ENCODE data around the gene SLC10A7. TPM values are rescaled to one million over a fixed set of nuclear protein-coding genes. Genes with fewer than 3 reads are reported as not detected.

Gene SLC10A7
- total and polyA plus RNA-seq, 8 donors, result 1.8 to 36.0 (median 10.4) TPM

DNA sequence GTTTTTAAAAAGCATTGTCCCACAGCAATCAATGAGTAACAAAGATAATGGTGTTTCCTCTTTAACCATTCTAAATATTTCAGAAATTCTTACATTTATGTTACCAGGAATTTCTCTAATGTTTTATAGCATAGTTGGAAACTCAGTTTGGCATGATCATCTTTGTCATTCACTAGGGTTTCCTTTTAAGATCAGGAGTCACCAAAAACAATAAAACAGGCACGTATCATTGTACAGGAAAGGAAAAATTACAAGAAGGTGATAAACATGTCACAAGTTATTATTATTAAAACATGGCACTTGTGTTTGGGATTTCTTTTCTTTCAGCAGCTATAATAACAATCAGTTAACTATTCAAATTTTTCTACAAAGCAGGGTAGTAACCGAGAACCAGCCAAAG lies 84.0 kb downstream of the SLC10A7 start:
- Histone ChIP-seq H3K36me3 (no peaks in the 10 kb centered on the region), H3K4me1 (peaks cover 0 to 9% (median 0%) of the 10 kb centered on the region in 4 donors), H3K27me3 (no peaks in the 10 kb centered on the region), H3K4me3 (no peak overlapping the region), H3K27ac (no peak overlapping the region), H3K9me3 (no peaks in the 10 kb centered on the region)
- TF ChIP-seq EP300 (IDR thresholded peaks at IDR 0.05), result no peak
- TF ChIP-seq, protein P1, sequence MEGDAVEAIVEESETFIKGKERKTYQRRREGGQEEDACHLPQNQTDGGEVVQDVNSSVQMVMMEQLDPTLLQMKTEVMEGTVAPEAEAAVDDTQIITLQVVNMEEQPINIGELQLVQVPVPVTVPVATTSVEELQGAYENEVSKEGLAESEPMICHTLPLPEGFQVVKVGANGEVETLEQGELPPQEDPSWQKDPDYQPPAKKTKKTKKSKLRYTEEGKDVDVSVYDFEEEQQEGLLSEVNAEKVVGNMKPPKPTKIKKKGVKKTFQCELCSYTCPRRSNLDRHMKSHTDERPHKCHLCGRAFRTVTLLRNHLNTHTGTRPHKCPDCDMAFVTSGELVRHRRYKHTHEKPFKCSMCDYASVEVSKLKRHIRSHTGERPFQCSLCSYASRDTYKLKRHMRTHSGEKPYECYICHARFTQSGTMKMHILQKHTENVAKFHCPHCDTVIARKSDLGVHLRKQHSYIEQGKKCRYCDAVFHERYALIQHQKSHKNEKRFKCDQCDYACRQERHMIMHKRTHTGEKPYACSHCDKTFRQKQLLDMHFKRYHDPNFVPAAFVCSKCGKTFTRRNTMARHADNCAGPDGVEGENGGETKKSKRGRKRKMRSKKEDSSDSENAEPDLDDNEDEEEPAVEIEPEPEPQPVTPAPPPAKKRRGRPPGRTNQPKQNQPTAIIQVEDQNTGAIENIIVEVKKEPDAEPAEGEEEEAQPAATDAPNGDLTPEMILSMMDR (IDR thresholded peaks at IDR 0.05), result no peak
- no peak for TF ChIP-seq POLR2AphosphoS5 (IDR thresholded peaks at IDR 0.05)
- no peak for TF ChIP-seq POLR2A (IDR thresholded peaks at IDR 0.05)
- DNase-seq, result no peak
- 75 to 92% (median 82%) methylated on average over 2 of the region's 2 CpGs for WGBS, 5 donors
- intact Hi-C loops (cut with DNase I; ENCODE audit: low total_unique reads), result no loop called here

DNA sequence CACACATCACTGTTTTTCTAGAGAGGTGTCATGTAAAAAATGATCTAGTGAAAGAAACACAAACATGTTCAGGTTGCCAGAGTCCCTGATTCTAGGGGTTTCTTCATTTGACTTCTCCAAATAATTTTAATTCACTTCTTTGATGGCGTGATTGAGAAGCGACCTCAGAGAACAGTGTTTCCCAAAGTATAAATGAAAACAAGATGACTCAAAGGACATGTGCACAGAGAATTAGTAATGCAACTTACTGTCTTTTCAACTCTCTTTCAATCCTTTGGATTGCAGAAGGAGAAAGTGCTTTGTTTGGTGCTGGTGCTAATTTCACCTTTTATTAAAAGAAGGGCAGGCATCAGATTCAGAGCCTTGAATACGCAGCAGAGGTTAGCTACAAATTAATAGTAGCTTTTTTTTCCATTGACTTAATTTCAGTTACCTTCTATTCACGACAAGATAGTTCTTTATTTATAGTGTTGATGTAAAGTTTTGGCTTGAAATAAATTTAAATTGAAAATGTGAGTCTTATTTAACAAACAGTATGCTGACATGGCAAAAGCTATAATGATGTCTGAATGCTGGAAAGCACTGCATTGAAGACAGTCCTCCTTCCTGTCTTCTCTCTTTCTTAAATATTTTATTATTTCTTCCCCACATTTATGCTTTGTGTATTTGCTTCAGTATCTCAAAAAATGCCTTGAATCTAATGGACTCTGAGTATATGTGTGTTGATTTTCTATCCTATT lies 85.1 kb downstream of the SLC10A7 start:
- no peak overlapping the region for H3K27ac ChIP-seq
- no peaks in the 10 kb centered on the region for H3K9me3 ChIP-seq
- DNase-seq, result no peak
- H3K4me3 ChIP-seq, result no peak overlapping the region
- no peaks in the 10 kb centered on the region for H3K36me3 ChIP-seq
- 89 to 95% (median 93%) methylated on average over 4 of the region's 4 CpGs for WGBS, 5 donors
- peaks cover 0 to 9% (median 0%) of the 10 kb centered on the region in 4 donors for H3K4me1 ChIP-seq
- no peaks in the 10 kb centered on the region for H3K27me3 ChIP-seq
- intact Hi-C loops (cut with DNase I; ENCODE audit: low total_unique reads), result no loop called here
- no peak for TF ChIP-seq POLR2AphosphoS5 (IDR thresholded peaks at IDR 0.05)
- no peak for TF ChIP-seq POLR2A (IDR thresholded peaks at IDR 0.05)

DNA sequence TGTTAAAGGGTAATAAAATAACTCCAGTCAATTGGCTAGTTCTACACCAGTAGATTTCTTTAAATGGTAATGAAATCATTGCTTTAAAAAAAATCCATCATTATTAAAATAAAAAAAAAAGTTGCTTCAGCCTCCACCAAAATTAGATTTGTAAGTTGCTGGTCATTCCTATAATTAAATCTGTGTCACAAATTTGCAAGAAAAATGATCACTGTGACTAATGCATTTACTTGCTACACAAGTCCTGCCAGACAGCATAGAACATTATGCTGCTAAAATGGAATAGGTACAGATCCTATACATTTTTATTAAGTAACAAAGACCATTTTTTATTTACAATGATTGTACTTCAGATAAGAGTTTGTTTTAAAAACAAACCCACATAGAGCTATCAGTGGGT lies 85.8 kb downstream of the SLC10A7 start:
- intact Hi-C loops (cut with DNase I; ENCODE audit: low total_unique reads), result no loop called here
- TF ChIP-seq EP300 (IDR thresholded peaks at IDR 0.05) (no peak), POLR2AphosphoS5 (IDR thresholded peaks at IDR 0.05) (no peak), POLR2A (IDR thresholded peaks at IDR 0.05) (no peak)
- TF ChIP-seq, protein P1 (IDR thresholded peaks at IDR 0.05), result no peak
- H3K27ac ChIP-seq, result no peak overlapping the region

DNA sequence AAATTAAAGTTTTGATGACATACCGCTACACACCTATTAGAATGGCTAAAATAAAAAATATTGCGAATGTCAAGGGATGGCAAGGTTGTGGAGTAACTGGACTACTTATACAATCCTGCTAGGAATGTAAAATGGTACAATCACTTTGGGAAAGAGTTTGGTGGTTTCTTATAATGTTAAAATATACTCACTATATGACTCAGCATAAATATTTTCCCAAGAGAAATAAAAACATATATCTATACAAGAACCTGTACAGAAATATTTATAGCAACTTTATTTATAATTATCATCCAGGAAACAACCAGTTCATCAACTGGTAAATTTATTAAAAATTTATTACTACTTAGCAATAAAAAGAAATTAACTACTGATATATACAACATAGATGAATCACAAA lies 89.7 kb downstream of the SLC10A7 start:
- Histone ChIP-seq H3K4me1 (no peaks in the 10 kb centered on the region), H3K9me3 (no peaks in the 10 kb centered on the region), H3K36me3 (no peaks in the 10 kb centered on the region), H3K27me3 (no peaks in the 10 kb centered on the region), H3K4me3 (no peak overlapping the region), H3K27ac (no peak overlapping the region)
- TF ChIP-seq POLR2AphosphoS5 (IDR thresholded peaks at IDR 0.05), result no peak
- TF ChIP-seq POLR2A (IDR thresholded peaks at IDR 0.05), result no peak
- no peak for TF ChIP-seq EP300 (IDR thresholded peaks at IDR 0.05)
- TF ChIP-seq, protein P1 (IDR thresholded peaks at IDR 0.05), result no peak
- intact Hi-C loops (cut with DNase I; ENCODE audit: low total_unique reads), result no loop called here
- 96 to 99% (median 96%) methylated on average over 2 of the region's 2 CpGs for WGBS, 5 donors
- no peak for DNase-seq

More for the DNA sequence above, 85.8 kb downstream of the SLC10A7 start:
- H3K27me3 ChIP-seq, result no peaks in the 10 kb centered on the region
- no peaks in the 10 kb centered on the region for H3K9me3 ChIP-seq
- peaks cover 0 to 9% (median 0%) of the 10 kb centered on the region in 4 donors for H3K4me1 ChIP-seq
- no peak for DNase-seq
- H3K4me3 ChIP-seq, result no peak overlapping the region
- H3K36me3 ChIP-seq, result no peaks in the 10 kb centered on the region

DNA sequence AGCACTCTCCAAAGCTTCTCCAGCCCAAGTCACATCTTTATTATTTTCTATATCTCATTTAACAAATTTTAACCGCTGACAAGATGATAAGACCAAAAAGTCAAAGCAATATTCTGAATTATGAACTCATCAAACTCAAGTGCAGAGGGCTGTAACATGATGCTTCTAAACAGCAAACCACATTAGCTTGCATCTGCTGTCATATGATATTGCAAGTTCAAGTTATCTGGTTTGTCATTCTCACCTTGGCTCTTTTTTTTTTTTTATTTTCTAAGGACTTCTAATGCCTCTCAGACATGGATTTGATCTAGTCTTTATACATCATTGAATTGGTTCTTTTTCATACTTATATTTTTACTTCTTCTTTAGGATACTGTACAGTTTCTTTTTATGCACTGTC lies 93.4 kb downstream of the SLC10A7 start:
- Histone ChIP-seq H3K27me3 (no peaks in the 10 kb centered on the region), H3K4me3 (no peak overlapping the region), H3K27ac (no peak overlapping the region), H3K9me3 (no peaks in the 10 kb centered on the region), H3K4me1 (no peaks in the 10 kb centered on the region), H3K36me3 (no peaks in the 10 kb centered on the region)
- TF ChIP-seq, protein P1 (IDR thresholded peaks at IDR 0.05), result no peak
- TF ChIP-seq POLR2AphosphoS5 (IDR thresholded peaks at IDR 0.05) (no peak), POLR2A (IDR thresholded peaks at IDR 0.05) (no peak), EP300 (IDR thresholded peaks at IDR 0.05) (no peak)
- 91 to 99% (median 94%) methylated on average over 1 of the region's 1 CpG for WGBS, 5 donors
- intact Hi-C loops (cut with DNase I; ENCODE audit: low total_unique reads), result no loop called here
- DNase-seq, result no peak
